CD14-positive monocyte (primary cell): Measurements from ENCODE around the gene CRISP2. TPM values are rescaled to one million over a fixed set of nuclear protein-coding genes. Genes with fewer than 3 reads are reported as not detected.

Source experiments
- DNase-seq, 3 donors: peaks; one replicate each; pipeline ENCODE4 v3.0.0-alpha.2; 2011 to 2022
- H2AFZ ChIP-seq: 2 replicates; pipeline ENCODE4 v1.6.0; 2012; ENCODE audit warnings: mild to moderate bottlenecking, low read depth, low read length, inconsistent platforms; ENCODE audit not compliant: insufficient read depth, poor library complexity, severe bottlenecking
- H3K27ac ChIP-seq, 2 donors: 1 replicate in 1 of 2; 2 replicates in 1 of 2; pipeline ENCODE4 v1.5.1; 2012 to 2013; ENCODE audit warnings: low read length in 2 of 2, control low read depth in 1 of 2, inconsistent platforms in 1 of 2, low read depth in 1 of 2, mild to moderate bottlenecking in 1 of 2
- H3K27me3 ChIP-seq, 2 donors: one replicate each; pipeline versions ENCODE4 v1.6.0 to v1.6.1; 2011 to 2013; ENCODE audit warnings: low read length in 2 of 2; ENCODE audit not compliant: control insufficient read depth in 2 of 2, insufficient read depth in 2 of 2
- H3K36me3 ChIP-seq, 2 donors: replicated peaks in 1 of 2; 1 replicate in 1 of 2; 2 replicates in 1 of 2; pipeline versions ENCODE4 v1.5.1 to v1.6.1; 2012 to 2013; ENCODE audit warnings: low read length in 2 of 2, control low read depth in 1 of 2, inconsistent platforms in 1 of 2, mild to moderate bottlenecking in 1 of 2; ENCODE audit not compliant: insufficient read depth in 2 of 2, control insufficient read depth in 1 of 2
- H3K4me1 ChIP-seq, 2 donors: 1 replicate in 1 of 2; 2 replicates in 1 of 2; pipeline versions ENCODE4 v1.5.1 to v1.6.1; 2012 to 2013; ENCODE audit warnings: low read length in 2 of 2, control low read depth in 1 of 2, inconsistent platforms in 1 of 2, mild to moderate bottlenecking in 1 of 2, moderate library complexity in 1 of 2; ENCODE audit not compliant: insufficient read depth in 2 of 2, control insufficient read depth in 1 of 2
- H3K4me2 ChIP-seq: replicated peaks from 2 replicates; pipeline ENCODE3; 2012; ENCODE audit warnings: low read length, moderate library complexity, mild to moderate bottlenecking; ENCODE audit not compliant: poor library complexity, severe bottlenecking; ENCODE audit errors: extremely low read depth
- H3K4me3 ChIP-seq, 3 experiments: fragments of 200-600 bp in 1 of 3; sonication (generic) in 1 of 3; replicated peaks in 1 of 3; 1 replicate in 2 of 3; 2 replicates in 1 of 3; pipeline ENCODE4 v1.5.1; 2011 to 2013; ENCODE audit warnings: low read length in 3 of 3, mild to moderate bottlenecking in 3 of 3, control low read depth in 2 of 3, low read depth in 2 of 3, inconsistent platforms in 1 of 3, moderate library complexity in 1 of 3
- H3K79me2 ChIP-seq: 2 replicates; pipeline ENCODE4 v1.6.0; 2012; ENCODE audit warnings: mild to moderate bottlenecking, control low read depth, inconsistent platforms, low read length, moderate library complexity; ENCODE audit not compliant: insufficient read depth
- H3K9ac ChIP-seq: 2 replicates; pipeline ENCODE4 v1.6.0; 2017; ENCODE audit warnings: low read length, mild to moderate bottlenecking; ENCODE audit not compliant: insufficient read depth, poor library complexity, severe bottlenecking
- H3K9me3 ChIP-seq, 2 donors: replicated peaks in 1 of 2; 1 replicate in 1 of 2; 2 replicates in 1 of 2; pipeline versions ENCODE4 v1.5.1 to v1.6.1; 2012 to 2013; ENCODE audit warnings: low read length in 2 of 2, control low read depth in 1 of 2; ENCODE audit not compliant: control insufficient read depth in 1 of 2, insufficient read depth in 1 of 2
- H4K20me1 ChIP-seq: 2 replicates; pipeline ENCODE4 v1.6.0; 2012; ENCODE audit warnings: mild to moderate bottlenecking, low read length, control low read depth, moderate library complexity; ENCODE audit not compliant: insufficient read depth
- H3K27ac Mint-ChIP-seq, 7 donors: one replicate each; pipeline ENCODE4 v1.8.0; 2020; ENCODE audit warnings: mild to moderate bottlenecking in 7 of 7, mixed read lengths in 7 of 7, moderate library complexity in 6 of 7, inconsistent platforms in 2 of 7
- H3K27me3 Mint-ChIP-seq, 3 donors: one replicate each; pipeline ENCODE4 v1.8.0; 2021 to 2022; ENCODE audit warnings: low read depth in 3 of 3, mild to moderate bottlenecking in 3 of 3, mixed read lengths in 3 of 3, moderate library complexity in 3 of 3, inconsistent platforms in 1 of 3
- H3K36me3 Mint-ChIP-seq, 2 donors: one replicate each; pipeline ENCODE4 v1.8.0; 2020; ENCODE audit warnings: mixed read lengths in 2 of 2, inconsistent platforms in 1 of 2, mild to moderate bottlenecking in 1 of 2
- H3K4me1 Mint-ChIP-seq: one replicate; pipeline ENCODE4 v1.8.0; 2020; ENCODE audit warnings: mild to moderate bottlenecking, mixed read lengths
- H3K4me3 Mint-ChIP-seq, 2 donors: one replicate each; pipeline ENCODE4 v1.8.0; 2020; ENCODE audit warnings: mild to moderate bottlenecking in 2 of 2, mixed read lengths in 2 of 2, moderate library complexity in 1 of 2
- H3K9me3 Mint-ChIP-seq, 7 donors: one replicate each; pipeline ENCODE4 v1.8.0; 2020 to 2022; ENCODE audit warnings: mixed read lengths in 7 of 7, mild to moderate bottlenecking in 6 of 7, moderate library complexity in 6 of 7, inconsistent platforms in 2 of 7
- WGBS: methylation state at CpG from one replicate; pipeline ENCODE4 v1.1.5; 2013; ENCODE audit warnings: missing lambda C conversion rate; ENCODE audit not compliant: insufficient coverage; 5-methylcytosine and 5-hydroxymethylcytosine counted together
- intact Hi-C, 2 donors: fragments of 100-400 bp; cut with micrococcal nuclease; formaldehyde crosslinking; loops; one replicate each; pipeline versions ENCODE4 v1.15.0 to v1.15.1; 2023
- polyA plus RNA-seq, 3 donors: library from polyadenylated mRNA; depleted of rRNA in 1 of 3; unstranded in 2 of 3; stranded (reverse) in 1 of 3; fragments of 300-500 nt in 2 of 3; fragments of >200 nt in 1 of 3; fragmentation: Illumina TruSeq in 2 of 3; gene quantifications; 1 replicate in 2 of 3; 2 replicates in 1 of 3; pipeline ENCODE4 v1.2.3, GENCODE V29; 2012 to 2021
- TF ChIP-seq, protein P1 (sequence below): fragments of 200-600 bp; IDR thresholded peaks from one replicate; pipeline ENCODE4 v1.8.0; 2022; ENCODE audit warnings: antibody characterized with exemption, mild to moderate bottlenecking

CRISP2 gene
- polyA plus RNA-seq, 3 donors, result not detected

DNA sequence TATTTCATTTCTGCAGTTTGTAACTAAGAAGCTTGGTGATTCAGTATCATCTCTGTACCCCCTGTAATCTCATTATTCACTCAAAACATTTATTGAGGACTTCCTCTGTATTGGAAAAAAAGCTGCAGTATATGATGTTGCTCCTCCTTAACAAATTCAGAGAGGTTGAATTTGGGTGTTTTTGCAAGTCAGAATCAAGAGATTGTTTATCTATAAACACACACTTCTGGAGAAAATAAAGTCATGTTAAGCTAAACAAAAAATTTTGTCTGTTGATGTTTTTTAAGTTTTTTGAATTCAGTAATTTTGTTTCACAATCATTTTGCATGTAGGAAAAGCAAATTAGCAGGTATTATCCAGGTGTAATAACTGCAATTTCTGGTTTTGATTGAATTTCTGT, 65.3 kb downstream of the CRISP2 start:
- Mint-ChIP-seq H3K27me3 (no peaks in the 10 kb centered on the region), H3K36me3 (no peaks in the 10 kb centered on the region), H3K9me3 (peaks cover 0 to 3% (median 0%) of the 10 kb centered on the region in 7 donors), H3K4me1 (no peaks in the 10 kb centered on the region), H3K27ac (no peak overlapping the region), H3K4me3 (no peak overlapping the region)
- Histone ChIP-seq H4K20me1 (no peaks in the 10 kb centered on the region), H3K27ac (no peak overlapping the region), H2AFZ (no peak overlapping the region), H3K36me3 (no peaks in the 10 kb centered on the region), H3K79me2 (no peaks in the 10 kb centered on the region), H3K4me1 (no peaks in the 10 kb centered on the region), H3K9ac (no peak overlapping the region), H3K4me2 (no peak overlapping the region), H3K27me3 (no peaks in the 10 kb centered on the region), H3K4me3 (no peak overlapping the region), H3K9me3 (no peaks in the 10 kb centered on the region)
- intact Hi-C loops, result no loop called here
- DNase-seq, result no peak
- TF ChIP-seq, protein P1, sequence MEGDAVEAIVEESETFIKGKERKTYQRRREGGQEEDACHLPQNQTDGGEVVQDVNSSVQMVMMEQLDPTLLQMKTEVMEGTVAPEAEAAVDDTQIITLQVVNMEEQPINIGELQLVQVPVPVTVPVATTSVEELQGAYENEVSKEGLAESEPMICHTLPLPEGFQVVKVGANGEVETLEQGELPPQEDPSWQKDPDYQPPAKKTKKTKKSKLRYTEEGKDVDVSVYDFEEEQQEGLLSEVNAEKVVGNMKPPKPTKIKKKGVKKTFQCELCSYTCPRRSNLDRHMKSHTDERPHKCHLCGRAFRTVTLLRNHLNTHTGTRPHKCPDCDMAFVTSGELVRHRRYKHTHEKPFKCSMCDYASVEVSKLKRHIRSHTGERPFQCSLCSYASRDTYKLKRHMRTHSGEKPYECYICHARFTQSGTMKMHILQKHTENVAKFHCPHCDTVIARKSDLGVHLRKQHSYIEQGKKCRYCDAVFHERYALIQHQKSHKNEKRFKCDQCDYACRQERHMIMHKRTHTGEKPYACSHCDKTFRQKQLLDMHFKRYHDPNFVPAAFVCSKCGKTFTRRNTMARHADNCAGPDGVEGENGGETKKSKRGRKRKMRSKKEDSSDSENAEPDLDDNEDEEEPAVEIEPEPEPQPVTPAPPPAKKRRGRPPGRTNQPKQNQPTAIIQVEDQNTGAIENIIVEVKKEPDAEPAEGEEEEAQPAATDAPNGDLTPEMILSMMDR, result no peak

DNA sequence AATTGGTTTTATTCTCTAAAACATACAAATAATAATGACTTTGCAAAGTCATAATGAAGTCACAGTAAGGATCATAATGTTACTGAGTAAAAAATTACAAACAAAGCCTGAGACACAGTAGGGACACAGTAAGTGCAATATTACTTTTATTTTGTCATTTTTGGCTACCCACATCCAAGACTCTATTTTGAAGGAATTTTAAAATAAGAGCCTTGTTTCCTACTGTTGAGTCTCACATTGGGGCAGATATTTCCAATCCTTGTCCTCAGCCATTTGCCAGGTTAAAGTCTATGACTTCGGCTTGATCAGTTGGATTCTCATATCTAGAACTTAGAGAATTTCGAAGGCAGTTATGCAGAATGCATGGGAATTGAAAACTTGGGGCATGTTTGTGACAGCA, 65.9 kb downstream of the CRISP2 start:
- H3K4me1 Mint-ChIP-seq, result no peaks in the 10 kb centered on the region
- Histone ChIP-seq H3K4me1 (no peaks in the 10 kb centered on the region), H3K9me3 (no peaks in the 10 kb centered on the region), H3K36me3 (no peaks in the 10 kb centered on the region), H2AFZ (no peak overlapping the region), H3K9ac (no peak overlapping the region), H4K20me1 (no peaks in the 10 kb centered on the region), H3K4me3 (no peak overlapping the region), H3K27ac (no peak overlapping the region), H3K79me2 (no peaks in the 10 kb centered on the region), H3K4me2 (no peak overlapping the region), H3K27me3 (no peaks in the 10 kb centered on the region)
- H3K27me3 Mint-ChIP-seq, result no peaks in the 10 kb centered on the region
- H3K36me3 Mint-ChIP-seq, result no peaks in the 10 kb centered on the region
- peaks cover 0 to 3% (median 0%) of the 10 kb centered on the region in 7 donors for H3K9me3 Mint-ChIP-seq
- no peak overlapping the region for H3K4me3 Mint-ChIP-seq
- intact Hi-C loops, result no loop called here
- WGBS, result 60% methylated on average over 1 of the region's 2 CpGs
- TF ChIP-seq, protein P1, result no peak
- H3K27ac Mint-ChIP-seq, result no peak overlapping the region
- no peak for DNase-seq
